Keratinocyte (primary cell): ENCODE results near the gene EMC10. TPM values are rescaled to one million over a fixed set of nuclear protein-coding genes. Genes with fewer than 3 reads are reported as not detected.

Source experiments
- DNase-seq: peaks from one replicate; pipeline ENCODE4 v3.0.0-alpha.2; 2011; ENCODE audit warnings: low read depth, missing footprints, low spot score
- FAIRE-seq: peaks from 2 replicates; lab custom pipeline; 2011; peaks lifted over from hg19 to GRCh38; lab: Jason Lieb, UNC
- H2AFZ ChIP-seq: 2 replicates; pipeline ENCODE4 v1.6.0; 2012; ENCODE audit warnings: low read length, control low read depth, inconsistent platforms; ENCODE audit not compliant: control insufficient read depth
- H3K27ac ChIP-seq: 2 replicates; pipeline ENCODE4 v1.5.1; 2011; ENCODE audit warnings: low read length; ENCODE audit not compliant: control insufficient read depth, insufficient read depth
- H3K27me3 ChIP-seq: 3 replicates; pipeline ENCODE4 v1.6.0; 2011; ENCODE audit warnings: low read length; ENCODE audit not compliant: control insufficient read depth, insufficient read depth; ENCODE audit errors: extremely low read depth
- H3K36me3 ChIP-seq, 2 experiments: 2 replicates in 1 of 2; 3 replicates in 1 of 2; pipeline ENCODE4 v1.5.1; 2011; ENCODE audit warnings: low read length in 2 of 2, mild to moderate bottlenecking in 1 of 2; ENCODE audit not compliant: control insufficient read depth in 2 of 2, insufficient read depth in 2 of 2; ENCODE audit errors: extremely low read depth in 1 of 2
- H3K4me1 ChIP-seq: 3 replicates; pipeline ENCODE4 v1.5.1; 2011; ENCODE audit warnings: low read length; ENCODE audit not compliant: control insufficient read depth, insufficient read depth; ENCODE audit errors: extremely low read depth
- H3K4me2 ChIP-seq: 3 replicates; pipeline ENCODE4 v1.6.0; 2011; ENCODE audit warnings: low read depth, low read length; ENCODE audit not compliant: control insufficient read depth, insufficient read depth; ENCODE audit errors: extremely low read depth
- H3K4me3 ChIP-seq, 3 experiments: fragments of 200-600 bp in 1 of 3; sonication (generic) in 1 of 3; 2 replicates in 2 of 3; 3 replicates in 1 of 3; pipeline ENCODE4 v1.5.1; 2011 to 2016; ENCODE audit warnings: low read length in 3 of 3, mild to moderate bottlenecking in 3 of 3, control low read depth in 2 of 3, inconsistent platforms in 1 of 3, low read depth in 1 of 3, mixed read lengths in 1 of 3, mixed run types in 1 of 3, moderate library complexity in 1 of 3; ENCODE audit not compliant: control insufficient read depth in 2 of 3, insufficient read depth in 2 of 3; ENCODE audit errors: extremely low read depth in 1 of 3
- H3K79me2 ChIP-seq: 2 replicates; pipeline ENCODE4 v1.6.0; 2012; ENCODE audit warnings: low read length; ENCODE audit not compliant: control insufficient read depth, insufficient read depth
- H3K9ac ChIP-seq: 3 replicates; pipeline ENCODE4 v1.6.0; 2011; ENCODE audit warnings: low read length; ENCODE audit not compliant: control insufficient read depth, insufficient read depth; ENCODE audit errors: extremely low read depth
- H3K9me1 ChIP-seq: 3 replicates; pipeline ENCODE4 v1.6.0; 2011; ENCODE audit warnings: low read length; ENCODE audit not compliant: control insufficient read depth, insufficient read depth; ENCODE audit errors: extremely low read depth
- H3K9me3 ChIP-seq: 2 replicates; pipeline ENCODE4 v1.5.1; 2012; ENCODE audit warnings: low read depth, low read length; ENCODE audit not compliant: control insufficient read depth
- H4K20me1 ChIP-seq: 3 replicates; pipeline ENCODE4 v1.6.0; 2011; ENCODE audit warnings: low read length; ENCODE audit not compliant: control insufficient read depth, insufficient read depth; ENCODE audit errors: extremely low read depth
- CTCF ChIP-seq, 3 experiments: IDR thresholded peaks in 1 of 3; conservative IDR thresholded peaks in 1 of 3; optimal IDR thresholded peaks in 1 of 3; 2 replicates in 2 of 3; 3 replicates in 1 of 3; pipeline versions ENCODE3 to v1.5.1; 2011; ENCODE audit warnings: low read length in 3 of 3, mild to moderate bottlenecking in 3 of 3, moderate library complexity in 2 of 3, control low read depth in 1 of 3, inconsistent platforms in 1 of 3; ENCODE audit not compliant: insufficient read depth in 2 of 3; ENCODE audit errors: extremely low read depth in 1 of 3
- EZH2 ChIP-seq: IDR thresholded peaks from one replicate; pipeline ENCODE4 v1.6.1; 2012; ENCODE audit warnings: inconsistent platforms, mild to moderate bottlenecking, low read length, moderate library complexity
- dilution Hi-C: fragments of 300-500 bp; cut with MboI; formaldehyde crosslinking; loops from one replicate; pipeline ENCODE4 v1.7.0; 2020; ENCODE audit warnings: low sequenced_read_pairs; ENCODE audit not compliant: extremely low pct_ligation_motif_present
- polyA plus RNA-seq, 5 experiments: library from polyadenylated mRNA; depleted of rRNA in 3 of 5; stranded (reverse) in 3 of 5; stranded (forward) in 1 of 5; unstranded in 1 of 5; fragments of >200 nt; gene quantifications; 1 replicate in 1 of 5; 2 replicates in 3 of 5; 3 replicates in 1 of 5; pipeline versions ENCODE4 v1.2.1 to v1.2.3, GENCODE V29; 2011 to 2012; ENCODE audit warnings: missing spikeins in 2 of 5, low read depth in 1 of 5, low replicate concordance in 1 of 5

EMC10 gene
- polyA plus RNA-seq, 1 donor (not counting 4 experiments of a cell fraction or from before 2014, with no cell fraction given) = 26.7 TPM

GRCh38 chr19:50457300-50457699 lies 19.0 kb upstream of the EMC10 start:
- dilution Hi-C loops = no loop called here
- Histone ChIP-seq H3K27me3 (no peaks in the 10 kb centered on the region), H2AFZ (no peak overlapping the region), H3K9me1 (no peaks in the 10 kb centered on the region), H4K20me1 (no peaks in the 10 kb centered on the region), H3K27ac (no peak overlapping the region), H3K9me3 (no peaks in the 10 kb centered on the region), H3K79me2 (no peaks in the 10 kb centered on the region), H3K4me3 (no peak overlapping the region), H3K4me2 (no peak overlapping the region), H3K4me1 (no peaks in the 10 kb centered on the region), H3K9ac (no peak overlapping the region), H3K36me3 (no peaks in the 10 kb centered on the region)
- FAIRE-seq = no peak
- no peak for TF ChIP-seq EZH2
- DNase-seq = no peak

DNA sequence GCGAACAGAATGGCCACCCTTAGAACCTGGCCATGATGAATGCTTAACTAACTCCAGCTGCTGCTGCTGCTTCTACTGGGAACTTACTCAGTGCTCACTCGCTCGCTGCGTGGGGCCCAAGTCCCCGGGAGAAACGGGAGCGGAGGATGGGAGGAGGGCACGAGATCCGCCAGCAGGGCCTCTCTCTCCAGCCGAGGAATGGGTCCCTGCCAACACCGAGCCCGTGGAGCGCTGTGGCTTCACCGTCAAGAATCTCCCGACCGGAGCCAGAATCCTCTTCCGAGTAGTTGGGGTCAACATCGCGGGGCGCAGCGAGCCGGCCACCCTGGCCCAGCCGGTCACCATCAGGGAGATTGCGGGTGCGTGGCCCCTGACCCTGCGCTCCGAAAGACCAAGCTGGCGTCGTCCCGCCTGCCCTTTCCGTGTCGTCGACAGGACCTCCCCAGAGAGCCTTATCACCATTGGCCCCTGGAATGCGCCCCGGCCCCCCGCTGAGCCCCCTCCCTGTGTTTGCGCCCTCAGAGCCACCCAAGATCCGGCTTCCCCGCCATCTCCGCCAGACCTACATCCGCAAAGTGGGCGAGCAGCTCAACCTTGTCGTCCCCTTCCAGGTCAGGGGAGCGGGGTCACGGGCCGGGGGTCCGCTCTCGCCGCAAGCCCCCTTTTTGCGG lies 17.8 kb upstream of the EMC10 start:
- Histone ChIP-seq H3K36me3 (no peaks in the 10 kb centered on the region), H3K4me1 (no peaks in the 10 kb centered on the region), H3K9ac (no peak overlapping the region), H4K20me1 (no peaks in the 10 kb centered on the region), H2AFZ (no peak overlapping the region), H3K4me2 (no peak overlapping the region), H3K27ac (no peak overlapping the region), H3K4me3 (no peak overlapping the region), H3K79me2 (no peaks in the 10 kb centered on the region), H3K9me1 (no peaks in the 10 kb centered on the region), H3K9me3 (no peaks in the 10 kb centered on the region), H3K27me3 (no peaks in the 10 kb centered on the region)
- TF ChIP-seq EZH2 = no peak
- no peak for TF ChIP-seq CTCF (optimal IDR thresholded peaks at IDR 0.05 in 1 of 3, IDR thresholded peaks at IDR 0.05 in 1 of 3, conservative IDR thresholded peaks at IDR 0.05 in 1 of 3; ENCODE audit: extremely low read depth in 1 of 3, insufficient read depth in 2 of 3, low read length in 3 of 3)
- no peak for DNase-seq
- FAIRE-seq = no peak
- dilution Hi-C loops = no loop called here

DNA sequence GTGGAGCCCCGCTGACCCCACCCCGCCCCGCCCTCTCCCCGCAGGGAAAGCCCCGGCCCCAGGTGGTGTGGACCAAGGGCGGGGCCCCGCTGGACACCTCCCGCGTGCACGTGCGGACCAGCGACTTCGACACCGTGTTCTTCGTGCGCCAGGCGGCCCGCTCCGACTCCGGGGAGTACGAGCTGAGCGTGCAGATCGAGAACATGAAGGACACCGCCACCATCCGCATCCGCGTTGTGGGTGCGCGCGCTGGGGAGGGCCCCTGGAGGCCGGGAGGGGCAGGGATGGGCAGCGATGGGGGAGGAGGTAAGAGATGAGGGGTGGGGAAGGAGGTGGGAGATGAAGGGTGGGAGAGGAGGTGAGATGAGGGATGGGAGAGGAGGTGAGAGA lies 17.2 kb upstream of the EMC10 start:
- dilution Hi-C loops = no loop called here
- FAIRE-seq = no peak
- H3K4me3 ChIP-seq = no peak overlapping the region

More for the DNA sequence above, 17.2 kb upstream of the EMC10 start:
- Histone ChIP-seq H3K27ac (no peak overlapping the region), H3K79me2 (no peaks in the 10 kb centered on the region), H3K4me2 (no peak overlapping the region), H4K20me1 (no peaks in the 10 kb centered on the region), H3K4me1 (no peaks in the 10 kb centered on the region), H3K9me3 (no peaks in the 10 kb centered on the region), H3K36me3 (no peaks in the 10 kb centered on the region), H3K27me3 (no peaks in the 10 kb centered on the region), H2AFZ (no peak overlapping the region), H3K9me1 (no peaks in the 10 kb centered on the region), H3K9ac (no peak overlapping the region)
- TF ChIP-seq CTCF (optimal IDR thresholded peaks at IDR 0.05 in 1 of 3, IDR thresholded peaks at IDR 0.05 in 1 of 3, conservative IDR thresholded peaks at IDR 0.05 in 1 of 3; ENCODE audit: extremely low read depth in 1 of 3, insufficient read depth in 2 of 3, low read length in 3 of 3) = no peak
- no peak for TF ChIP-seq EZH2
- no peak for DNase-seq
